ENCODE results near the gene PROZ. TPM values are rescaled to one million over a fixed set of nuclear protein-coding genes. Genes with fewer than 3 reads are reported as not detected.

The PROZ gene
- total and polyA plus RNA-seq, 9 of the 15 experiments (the other 6 are each of a cell fraction or from before 2014, with no cell fraction given): not detected

DNA sequence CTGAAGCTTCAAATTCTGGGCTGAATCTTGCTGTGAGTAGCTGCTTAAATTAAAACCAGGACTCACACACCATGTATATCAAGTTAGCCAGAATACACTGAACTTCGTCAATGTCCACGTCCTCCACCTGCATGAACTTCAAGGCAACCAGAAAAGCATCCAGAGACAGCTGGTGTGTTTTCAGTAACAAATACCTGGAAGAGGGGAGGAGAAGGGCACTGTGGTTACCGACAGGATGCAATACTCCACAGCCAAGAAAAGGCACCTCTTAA, 20.4 kb downstream of the PROZ start:
- ChIA-PET POLR2A (interaction anchor here (0.6 to 1.0 kb wide), 3 partner anchors 14 to 133 kb away, joined by 3 to 7 read pairs (median 6); no protein-coding TSS in a partner anchor), CTCF (ENCODE audit: low intra/inter-chr PET ratio) (no interaction called here)
- Histone ChIP-seq H3K4me1 (replicated peaks in 1 of 2; ENCODE audit: control insufficient read depth in 2 of 2, insufficient read depth in 2 of 2, low read length in 2 of 2) (peaks cover 0 to 5% of the 10 kb centered on the region in 2 experiments; a peak in 2 of 5 replicates), H3K79me2 (ENCODE audit: control insufficient read depth, insufficient read depth, low read length) (no peaks in the 10 kb centered on the region), H3K36me3 (ENCODE audit: control insufficient read depth, insufficient read depth, low read length) (peaks cover 82% of the 10 kb centered on the region), H3K27me3 (ENCODE audit: control insufficient read depth in 2 of 2, insufficient read depth in 2 of 2, low read length in 2 of 2) (no peaks in the 10 kb centered on the region), H3K9ac (ENCODE audit: insufficient read depth in 1 of 2, low read depth in 2 of 2, low read length in 2 of 2) (no peak overlapping the region), H2AFZ (ENCODE audit: low read depth, low read length) (no peak overlapping the region), H4K20me1 (replicated peaks; ENCODE audit: control insufficient read depth, insufficient read depth, low read length) (peaks cover 2% of the 10 kb centered on the region; the same call in 1 of the 2 replicates), H3K9me3 (replicated peaks; ENCODE audit: control insufficient read depth, insufficient read depth, low read depth, low read length) (no peaks in the 10 kb centered on the region), H3K27ac (ENCODE audit: extremely low read depth, low read depth, low read length) (no peak overlapping the region), H3K4me3 (no peak overlapping the region), H3K9me1 (ENCODE audit: control insufficient read depth, insufficient read depth, low read length) (peaks cover 3% of the 10 kb centered on the region), H3K4me2 (ENCODE audit: insufficient read depth, low read length) (no peak overlapping the region)
- no peak for FAIRE-seq
- no peak for TF ChIP-seq ZNF668 (CRISPR knock-in tag; IDR thresholded peaks at IDR 0.05)
- TF ChIP-seq WHSC1 (IDR thresholded peaks at IDR 0.05; ENCODE audit: low read length): no peak
- TF ChIP-seq CSDE1 (IDR thresholded peaks at IDR 0.05): no peak
- no peak for TF ChIP-seq CXXC5 (CRISPR knock-in tag; IDR thresholded peaks at IDR 0.05)
- TF ChIP-seq, protein P1, sequence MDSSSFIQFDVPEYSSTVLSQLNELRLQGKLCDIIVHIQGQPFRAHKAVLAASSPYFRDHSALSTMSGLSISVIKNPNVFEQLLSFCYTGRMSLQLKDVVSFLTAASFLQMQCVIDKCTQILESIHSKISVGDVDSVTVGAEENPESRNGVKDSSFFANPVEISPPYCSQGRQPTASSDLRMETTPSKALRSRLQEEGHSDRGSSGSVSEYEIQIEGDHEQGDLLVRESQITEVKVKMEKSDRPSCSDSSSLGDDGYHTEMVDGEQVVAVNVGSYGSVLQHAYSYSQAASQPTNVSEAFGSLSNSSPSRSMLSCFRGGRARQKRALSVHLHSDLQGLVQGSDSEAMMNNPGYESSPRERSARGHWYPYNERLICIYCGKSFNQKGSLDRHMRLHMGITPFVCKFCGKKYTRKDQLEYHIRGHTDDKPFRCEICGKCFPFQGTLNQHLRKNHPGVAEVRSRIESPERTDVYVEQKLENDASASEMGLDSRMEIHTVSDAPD (CRISPR knock-in tag; IDR thresholded peaks at IDR 0.05): no peak
- TF ChIP-seq RBFOX2 (IDR thresholded peaks at IDR 0.05; ENCODE audit: low read depth, low read length): no peak
- no peak for TF ChIP-seq SPI1 (IDR thresholded peaks at IDR 0.05; ENCODE audit: borderline replicate concordance, low read depth, low read length)
- TF ChIP-seq TAF9B (IDR thresholded peaks at IDR 0.05; ENCODE audit: partially characterized antibody): no peak
- no peak for TF ChIP-seq SMAD4 (CRISPR knock-in tag; conservative IDR thresholded peaks at IDR 0.05)
- no peak for TF ChIP-seq ZNF586 (CRISPR knock-in tag; conservative IDR thresholded peaks at IDR 0.05)
- no peak for TF ChIP-seq NFYB (IDR thresholded peaks at IDR 0.05; ENCODE audit: extremely low read depth, insufficient read length)
- TF ChIP-seq, protein P2, sequence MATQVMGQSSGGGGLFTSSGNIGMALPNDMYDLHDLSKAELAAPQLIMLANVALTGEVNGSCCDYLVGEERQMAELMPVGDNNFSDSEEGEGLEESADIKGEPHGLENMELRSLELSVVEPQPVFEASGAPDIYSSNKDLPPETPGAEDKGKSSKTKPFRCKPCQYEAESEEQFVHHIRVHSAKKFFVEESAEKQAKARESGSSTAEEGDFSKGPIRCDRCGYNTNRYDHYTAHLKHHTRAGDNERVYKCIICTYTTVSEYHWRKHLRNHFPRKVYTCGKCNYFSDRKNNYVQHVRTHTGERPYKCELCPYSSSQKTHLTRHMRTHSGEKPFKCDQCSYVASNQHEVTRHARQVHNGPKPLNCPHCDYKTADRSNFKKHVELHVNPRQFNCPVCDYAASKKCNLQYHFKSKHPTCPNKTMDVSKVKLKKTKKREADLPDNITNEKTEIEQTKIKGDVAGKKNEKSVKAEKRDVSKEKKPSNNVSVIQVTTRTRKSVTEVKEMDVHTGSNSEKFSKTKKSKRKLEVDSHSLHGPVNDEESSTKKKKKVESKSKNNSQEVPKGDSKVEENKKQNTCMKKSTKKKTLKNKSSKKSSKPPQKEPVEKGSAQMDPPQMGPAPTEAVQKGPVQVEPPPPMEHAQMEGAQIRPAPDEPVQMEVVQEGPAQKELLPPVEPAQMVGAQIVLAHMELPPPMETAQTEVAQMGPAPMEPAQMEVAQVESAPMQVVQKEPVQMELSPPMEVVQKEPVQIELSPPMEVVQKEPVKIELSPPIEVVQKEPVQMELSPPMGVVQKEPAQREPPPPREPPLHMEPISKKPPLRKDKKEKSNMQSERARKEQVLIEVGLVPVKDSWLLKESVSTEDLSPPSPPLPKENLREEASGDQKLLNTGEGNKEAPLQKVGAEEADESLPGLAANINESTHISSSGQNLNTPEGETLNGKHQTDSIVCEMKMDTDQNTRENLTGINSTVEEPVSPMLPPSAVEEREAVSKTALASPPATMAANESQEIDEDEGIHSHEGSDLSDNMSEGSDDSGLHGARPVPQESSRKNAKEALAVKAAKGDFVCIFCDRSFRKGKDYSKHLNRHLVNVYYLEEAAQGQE (IDR thresholded peaks at IDR 0.05; ENCODE audit: borderline replicate concordance): no peak
- TF ChIP-seq, protein P2 (CRISPR knock-in tag; IDR thresholded peaks at IDR 0.05; ENCODE audit: low read depth): no peak
- BruUV-seq (replicated peaks): no TSS peak
- intact Hi-C loops (cut with micrococcal nuclease) (no loop called here), in situ Hi-C loops (cut with MboI) (no loop called here)
- 100% methylated on average over 2 of the region's 3 CpGs for WGBS (ENCODE audit: insufficient coverage, low coverage, missing lambda C conversion rate)
- DNase-seq (ENCODE audit: extremely low read depth in 1 of 4, low spot score in 3 of 4): no peak
- ATAC-seq: no peak

Data from K562 (cell line).